ENCODE measurements around the gene EIF4ENIF1. TPM values are rescaled to one million over a fixed set of nuclear protein-coding genes. Genes with fewer than 3 reads are reported as not detected.
A peak's percentile ranks its signal among the peaks of the same experiment; 100 is the strongest.

Gene EIF4ENIF1
- polyA plus RNA-seq, 1 of the 3 experiments (the other 2 are of a cell fraction), result 18.4 TPM

- POLR2A ChIA-PET, result no interaction called here
- peak overlapping the region in 1 of 2 experiments; percentile 77; a peak in 2 of 4 replicates for H3K4me3 ChIP-seq (ENCODE audit: low read depth in 2 of 2, low read length in 1 of 2)
- TF ChIP-seq GABPA (IDR thresholded peaks at IDR 0.05; ENCODE audit: low read depth) (no peak), TAF1 (IDR thresholded peaks at IDR 0.05; ENCODE audit: borderline replicate concordance, low read depth, low read length) (no peak), YY1 (IDR thresholded peaks at IDR 0.05; ENCODE audit: low read depth) (no peak), TCF12 (IDR thresholded peaks at IDR 0.05) (no peak), FOSL2 (IDR thresholded peaks at IDR 0.05; ENCODE audit: borderline replicate concordance, low read depth) (no peak), RCOR1 (IDR thresholded peaks at IDR 0.05; ENCODE audit: low read length) (no peak), GATA2 (CRISPR knock-in tag; IDR thresholded peaks at IDR 0.05) (no peak), ELF1 (IDR thresholded peaks at IDR 0.05) (no peak), MXI1 (IDR thresholded peaks at IDR 0.05; ENCODE audit: low read depth, low read length) (no peak), USF1 (IDR thresholded peaks at IDR 0.05; ENCODE audit: borderline replicate concordance, low read depth) (no peak), FOXM1 (IDR thresholded peaks at IDR 0.05; ENCODE audit: low read depth) (no peak), SMC3 (IDR thresholded peaks at IDR 0.05; ENCODE audit: low read depth, low read length) (no peak), ZBTB33 (IDR thresholded peaks at IDR 0.05; ENCODE audit: borderline replicate concordance, low read depth) (no peak), JUND (IDR thresholded peaks at IDR 0.05) (no peak), IRF3 (IDR thresholded peaks at IDR 0.05; ENCODE audit: low read depth, low read length) (no peak)
- TF ChIP-seq, protein P1, sequence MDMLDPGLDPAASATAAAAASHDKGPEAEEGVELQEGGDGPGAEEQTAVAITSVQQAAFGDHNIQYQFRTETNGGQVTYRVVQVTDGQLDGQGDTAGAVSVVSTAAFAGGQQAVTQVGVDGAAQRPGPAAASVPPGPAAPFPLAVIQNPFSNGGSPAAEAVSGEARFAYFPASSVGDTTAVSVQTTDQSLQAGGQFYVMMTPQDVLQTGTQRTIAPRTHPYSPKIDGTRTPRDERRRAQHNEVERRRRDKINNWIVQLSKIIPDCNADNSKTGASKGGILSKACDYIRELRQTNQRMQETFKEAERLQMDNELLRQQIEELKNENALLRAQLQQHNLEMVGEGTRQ (IDR thresholded peaks at IDR 0.05; ENCODE audit: borderline replicate concordance, low read depth, low read length), result no peak
- TF ChIP-seq, protein P2, sequence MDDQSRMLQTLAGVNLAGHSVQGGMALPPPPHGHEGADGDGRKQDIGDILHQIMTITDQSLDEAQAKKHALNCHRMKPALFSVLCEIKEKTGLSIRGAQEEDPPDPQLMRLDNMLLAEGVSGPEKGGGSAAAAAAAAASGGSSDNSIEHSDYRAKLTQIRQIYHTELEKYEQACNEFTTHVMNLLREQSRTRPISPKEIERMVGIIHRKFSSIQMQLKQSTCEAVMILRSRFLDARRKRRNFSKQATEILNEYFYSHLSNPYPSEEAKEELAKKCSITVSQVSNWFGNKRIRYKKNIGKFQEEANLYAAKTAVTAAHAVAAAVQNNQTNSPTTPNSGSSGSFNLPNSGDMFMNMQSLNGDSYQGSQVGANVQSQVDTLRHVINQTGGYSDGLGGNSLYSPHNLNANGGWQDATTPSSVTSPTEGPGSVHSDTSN (IDR thresholded peaks at IDR 0.05), result no peak
- peaks cover 48% of the 10 kb centered on the region for H3K79me2 ChIP-seq (ENCODE audit: insufficient read depth)
- H3K4me2 ChIP-seq, result peak overlapping the region; percentile 84
- peaks cover 6 to 8% of the 10 kb centered on the region in 2 experiments; a peak in 3 of 4 replicates for H3K4me1 ChIP-seq (ENCODE audit: control insufficient read depth in 1 of 2, insufficient read depth in 2 of 2, low read depth in 1 of 2, low read length in 1 of 2)
- H3K9me3 ChIP-seq, result no peaks in the 10 kb centered on the region
- H4K20me1 ChIP-seq (ENCODE audit: insufficient read depth), result no peaks in the 10 kb centered on the region
- H2AFZ ChIP-seq (ENCODE audit: low read depth), result no peak overlapping the region
- H3K27ac ChIP-seq (ENCODE audit: low read depth in 2 of 2, low read length in 1 of 2), result peak overlapping the region in 1 of 2 experiments; percentile 88; a peak in 2 of 4 replicates
- DNase-seq, result no peak
- H3K9me2 ChIP-seq, result no peaks in the 10 kb centered on the region
- H3K36me3 ChIP-seq (replicated peaks in 1 of 2; ENCODE audit: control insufficient read depth in 1 of 2, insufficient read depth in 2 of 2, low read length in 1 of 2), result peaks cover 13 to 18% of the 10 kb centered on the region in 2 experiments
- H3F3A ChIP-seq (replicated peaks; ENCODE audit: insufficient read depth), result peaks cover 20% of the 10 kb centered on the region
- H3K9ac ChIP-seq, result peak overlapping the region; percentile 84; the same call in 1 of the 2 replicates
- no peaks in the 10 kb centered on the region for H3K27me3 ChIP-seq (ENCODE audit: insufficient read depth)
- WGBS (ENCODE audit: low lambda C conversion rate), result 96% methylated on average over 8 of the region's 8 CpGs
- CTCF ChIA-PET, result interaction anchor here (0.8 to 2.1 kb wide), 3 partner anchors 121 to 178 kb away, joined by 3 to 5 read pairs (median 3); no protein-coding TSS in a partner anchor
Measured at GRCh38 chr22:31491218-31491962, 1.7 kb upstream of the EIF4ENIF1 start.

Data from SK-N-SH (cell line).